Spleen (tissue), 11 donors: ENCODE data around the gene NRG3. TPM values are rescaled to one million over a fixed set of nuclear protein-coding genes. Genes with fewer than 3 reads are reported as not detected.
"Not testable (repeated sequence)": the region's sequence is repeated elsewhere in the genome, so short reads cannot be mapped to it uniquely, and the experiment has no call there.

Experiments
- DNase-seq: peaks from one replicate; pipeline ENCODE4 v3.0.0-alpha.2; 2020
- H3K27ac ChIP-seq, 8 donors: fragments of 200-600 bp; sonication (generic) in 7 of 8; 1 replicate in 4 of 8; 2 replicates in 4 of 8; pipeline versions ENCODE4 v1.5.0 to v1.8.0; 2016 to 2021; ENCODE audit warnings: inconsistent platforms in 4 of 8, mild to moderate bottlenecking in 4 of 8, moderate library complexity in 1 of 8
- H3K27me3 ChIP-seq, 7 donors: fragments of 200-600 bp; sonication (generic) in 6 of 7; replicated peaks in 1 of 7; 1 replicate in 4 of 7; 2 replicates in 3 of 7; pipeline versions ENCODE4 v1.5.0 to v1.8.0; 2016 to 2021; ENCODE audit warnings: inconsistent platforms in 3 of 7, mild to moderate bottlenecking in 1 of 7
- H3K36me3 ChIP-seq, 6 donors: fragments of 200-600 bp; sonication (generic) in 5 of 6; 1 replicate in 4 of 6; 2 replicates in 2 of 6; pipeline versions ENCODE4 v1.5.0 to v1.8.0; 2016 to 2021; ENCODE audit warnings: inconsistent platforms in 2 of 6
- H3K4me1 ChIP-seq, 6 donors: fragments of 200-600 bp; sonication (generic) in 5 of 6; 1 replicate in 3 of 6; 2 replicates in 3 of 6; pipeline versions ENCODE4 v1.5.0 to v1.8.0; 2016 to 2021; ENCODE audit warnings: inconsistent platforms in 3 of 6
- H3K4me3 ChIP-seq, 8 donors: fragments of 200-600 bp; sonication (generic) in 7 of 8; 1 replicate in 4 of 8; 2 replicates in 4 of 8; pipeline versions ENCODE4 v1.5.0 to v1.8.0; 2016 to 2021; ENCODE audit warnings: inconsistent platforms in 4 of 8, mild to moderate bottlenecking in 4 of 8, moderate library complexity in 2 of 8
- H3K9me3 ChIP-seq, 8 donors: fragments of 200-600 bp; sonication (generic) in 7 of 8; 1 replicate in 4 of 8; 2 replicates in 4 of 8; pipeline versions ENCODE4 v1.5.0 to v1.8.0; 2016 to 2021; ENCODE audit warnings: inconsistent platforms in 4 of 8
- CTCF ChIP-seq, 11 experiments: fragments of 200-600 bp in 7 of 11; fragments of 450-650 bp in 4 of 11; sonication (generic) in 4 of 11; IDR thresholded peaks in 8 of 11; conservative IDR thresholded peaks in 3 of 11; 1 replicate in 7 of 11; 2 replicates in 4 of 11; pipeline versions ENCODE4 v1.4.0 to v1.8.0; 2016 to 2021; ENCODE audit warnings: antibody characterized with exemption in 11 of 11, inconsistent platforms in 4 of 11, mild to moderate bottlenecking in 1 of 11
- POLR2A ChIP-seq, 3 donors: fragments of 450-650 bp; IDR thresholded peaks; one replicate each; pipeline ENCODE4 v1.5.1; 2017; ENCODE audit warnings: antibody characterized with exemption in 3 of 3, mild to moderate bottlenecking in 1 of 3
- POLR2AphosphoS5 ChIP-seq, 3 donors: sonication (generic); formaldehyde crosslinking; IDR thresholded peaks; one replicate each; pipeline ENCODE4 v1.5.1; 2017; ENCODE audit warnings: antibody characterized with exemption in 3 of 3
- WGBS, 5 donors: extraction: QIAGEN DNeasy Blood & Tissue Kit in 3 of 5; methylation state at CpG; one replicate each; pipeline versions ENCODE4 v1.1.5 to v1.1.7; 2013 to 2018; 5-methylcytosine and 5-hydroxymethylcytosine counted together
- intact Hi-C: fragments of 100-400 bp; cut with DNase I; formaldehyde crosslinking; loops from one replicate; pipeline ENCODE4 v1.15.0; 2023; ENCODE audit warnings: low total_unique reads
- polyA plus RNA-seq, 3 donors: library from polyadenylated mRNA; stranded (reverse); fragments of 200-250 nt; gene quantifications; one replicate each; pipeline ENCODE4 v1.2.1, GENCODE V29; 2013
- total RNA-seq, 7 donors: library from RNA; depleted of rRNA in 3 of 7; stranded (reverse); fragments of >200 nt in 3 of 7; fragmentation: NEBNext Ultra II Directional in 4 of 7; extraction: Animal tissue kit (Norgen Biotek cat#: 25700) in 4 of 7; gene quantifications; one replicate each; pipeline versions ENCODE4 v1.1.0 to v1.2.1, GENCODE V29; 2016 to 2021
- donor health status: healthy with polysubstance abuse.
- donor health status: DM: no; HTN: no; CAD: no; lungs with moderate emphysema.
- donor health status: DM: no; HTN: no; CAD: no.
- donor health status: Bipolar disorder and iron deficiency.
- donor health status: healthy.
- donor health status: DM: no; HTN: no; CAD: no.
- donor health status: DM: yes; HTN: yes; CAD: no.

The NRG3 gene
- total and polyA plus RNA-seq, 10 donors: 0.10 to 0.22 (median 0.21) TPM; not detected in 7

DNA sequence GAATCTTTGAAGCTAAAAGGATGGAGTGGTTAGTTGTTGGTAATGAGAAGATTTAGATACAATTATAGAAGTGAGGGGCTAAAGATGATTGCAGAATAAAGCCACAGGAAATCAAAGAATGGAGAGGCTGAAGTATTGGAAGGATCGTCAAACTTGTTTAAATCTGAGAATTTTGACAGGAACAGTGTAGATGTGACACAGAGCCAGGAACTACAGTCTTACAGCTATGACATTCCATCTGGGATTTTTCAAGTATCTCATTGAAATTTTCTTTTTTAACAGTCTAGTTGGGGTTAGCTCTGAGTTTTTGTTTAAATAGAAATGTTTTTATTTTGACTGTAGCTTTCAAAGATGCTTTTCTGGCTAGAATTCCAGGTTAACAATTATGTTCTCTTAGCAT is 181.4 kb downstream of the NRG3 start:
- H3K4me3 ChIP-seq: no peak overlapping the region
- H3K27ac ChIP-seq: no peak overlapping the region
- H3K9me3 ChIP-seq: peaks cover 0 to 17% (median 2%) of the 10 kb centered on the region in 8 donors
- intact Hi-C loops: no loop called here
- no peaks in the 10 kb centered on the region for H3K27me3 ChIP-seq
- H3K36me3 ChIP-seq: no peaks in the 10 kb centered on the region
- H3K4me1 ChIP-seq: no peaks in the 10 kb centered on the region
- TF ChIP-seq POLR2AphosphoS5 (IDR thresholded peaks at IDR 0.05) (no peak), CTCF (IDR thresholded peaks at IDR 0.05 in 8 of 11, conservative IDR thresholded peaks at IDR 0.05 in 3 of 11) (no peak), POLR2A (IDR thresholded peaks at IDR 0.05) (no peak)
- DNase-seq: no peak
- WGBS, 5 donors: 75 to 91% (median 81%) methylated on average over 1 of the region's 1 CpG

- H3K27me3 ChIP-seq, H3K27ac ChIP-seq, H3K4me1 ChIP-seq, H3K4me3 ChIP-seq, H3K36me3 ChIP-seq, intact Hi-C loops, DNase-seq: not testable (repeated sequence)
- peaks cover 0 to 15% (median 0%) of the 10 kb centered on the region in 8 donors for H3K9me3 ChIP-seq
- 85 to 88% (median 86%) methylated on average over 6 of the region's 6 CpGs for WGBS, 5 donors
Observed at GRCh38 chr10:82067192-82067591, 192.2 kb downstream of the NRG3 start.

- intact Hi-C loops: no loop called here
- no peak for DNase-seq
- H3K4me1 ChIP-seq: no peaks in the 10 kb centered on the region
- peaks cover 0 to 6% (median 0%) of the 10 kb centered on the region in 8 donors for H3K9me3 ChIP-seq
- WGBS, 5 donors: 52 to 75% (median 63%) methylated on average over 2 of the region's 2 CpGs
- no peaks in the 10 kb centered on the region for H3K27me3 ChIP-seq
- no peak overlapping the region for H3K27ac ChIP-seq
- no peak for TF ChIP-seq POLR2A (IDR thresholded peaks at IDR 0.05)
- no peak overlapping the region for H3K4me3 ChIP-seq
- no peaks in the 10 kb centered on the region for H3K36me3 ChIP-seq
Observed at GRCh38 chr10:82068501-82068900, 193.5 kb downstream of the NRG3 start.

- Histone ChIP-seq H3K4me3 (no peak overlapping the region), H3K9me3 (peaks cover 0 to 3% (median 0%) of the 10 kb centered on the region in 8 donors), H3K27me3 (no peaks in the 10 kb centered on the region), H3K4me1 (no peaks in the 10 kb centered on the region), H3K27ac (no peak overlapping the region), H3K36me3 (no peaks in the 10 kb centered on the region)
- 58 to 63% (median 62%) methylated on average over 2 of the region's 2 CpGs for WGBS, 5 donors
- DNase-seq: no peak
- TF ChIP-seq POLR2AphosphoS5 (IDR thresholded peaks at IDR 0.05) (no peak), CTCF (IDR thresholded peaks at IDR 0.05 in 8 of 11, conservative IDR thresholded peaks at IDR 0.05 in 3 of 11) (no peak), POLR2A (IDR thresholded peaks at IDR 0.05) (no peak)
- intact Hi-C loops: no loop called here
Observed at GRCh38 chr10:82071231-82071630, 196.2 kb downstream of the NRG3 start.

GRCh38 chr10:82072124-82072523 is 197.1 kb downstream of the NRG3 start:
- WGBS, 5 donors: 79 to 94% (median 89%) methylated on average over 4 of the region's 4 CpGs

More at GRCh38 chr10:82072124-82072523, 197.1 kb downstream of the NRG3 start:
- DNase-seq: no peak
- H3K27me3 ChIP-seq: no peaks in the 10 kb centered on the region
- peaks cover 0 to 3% (median 0%) of the 10 kb centered on the region in 8 donors for H3K9me3 ChIP-seq
- TF ChIP-seq POLR2AphosphoS5 (IDR thresholded peaks at IDR 0.05): no peak
- TF ChIP-seq POLR2A (IDR thresholded peaks at IDR 0.05): no peak
- TF ChIP-seq CTCF (IDR thresholded peaks at IDR 0.05 in 8 of 11, conservative IDR thresholded peaks at IDR 0.05 in 3 of 11): no peak
- no peaks in the 10 kb centered on the region for H3K36me3 ChIP-seq
- H3K4me1 ChIP-seq: no peaks in the 10 kb centered on the region
- intact Hi-C loops: no loop called here
- H3K4me3 ChIP-seq: no peak overlapping the region
- H3K27ac ChIP-seq: no peak overlapping the region
